NCI-H2081 (cell line): ENCODE measurements around the gene BARHL2.

Source experiments
- DNase-seq, 2 experiments: peaks; one replicate each; lab custom pipeline; 2025; lab: John Stamatoyannopoulos, UW

The BARHL2 gene

DNA sequence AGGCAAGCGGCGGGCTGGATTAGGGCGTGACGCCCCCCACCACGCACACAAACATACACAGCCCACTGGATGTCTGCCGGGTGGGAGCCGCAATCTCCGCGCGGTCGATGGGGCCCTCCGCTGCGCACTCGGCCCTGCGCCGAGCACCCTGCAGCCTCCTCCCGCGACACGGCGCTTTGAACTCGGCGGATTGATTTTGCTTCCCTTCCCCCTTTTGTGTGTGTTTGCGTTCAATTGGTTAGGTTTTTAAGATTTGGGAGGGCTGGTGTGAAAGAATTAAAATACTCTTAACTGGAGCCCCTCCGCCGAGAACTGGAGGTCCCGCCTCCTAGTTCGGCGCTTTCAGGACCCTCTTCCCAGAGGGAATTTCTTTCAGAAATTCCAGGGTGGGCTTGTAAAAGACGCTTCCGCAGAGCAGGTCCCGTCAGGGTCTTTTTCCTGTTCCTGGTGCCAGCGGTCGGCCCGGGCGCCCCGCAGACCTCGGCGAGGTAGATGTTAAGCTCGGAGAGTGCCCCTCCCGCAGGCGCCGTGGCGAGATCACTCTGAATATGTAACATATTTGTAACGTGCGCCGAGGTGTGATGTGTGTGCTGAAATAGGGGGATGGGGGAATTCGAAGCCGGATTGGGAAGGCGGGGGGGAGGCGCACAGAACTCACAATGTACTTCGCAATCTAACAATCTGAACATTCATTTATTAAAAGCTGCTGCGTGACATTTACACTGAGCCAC, 8.0 kb upstream of the BARHL2 start:
- no peak for DNase-seq

GRCh38 chr1:90724361-90724760, 7.3 kb upstream of the BARHL2 start:
- DNase-seq = no peak

DNA sequence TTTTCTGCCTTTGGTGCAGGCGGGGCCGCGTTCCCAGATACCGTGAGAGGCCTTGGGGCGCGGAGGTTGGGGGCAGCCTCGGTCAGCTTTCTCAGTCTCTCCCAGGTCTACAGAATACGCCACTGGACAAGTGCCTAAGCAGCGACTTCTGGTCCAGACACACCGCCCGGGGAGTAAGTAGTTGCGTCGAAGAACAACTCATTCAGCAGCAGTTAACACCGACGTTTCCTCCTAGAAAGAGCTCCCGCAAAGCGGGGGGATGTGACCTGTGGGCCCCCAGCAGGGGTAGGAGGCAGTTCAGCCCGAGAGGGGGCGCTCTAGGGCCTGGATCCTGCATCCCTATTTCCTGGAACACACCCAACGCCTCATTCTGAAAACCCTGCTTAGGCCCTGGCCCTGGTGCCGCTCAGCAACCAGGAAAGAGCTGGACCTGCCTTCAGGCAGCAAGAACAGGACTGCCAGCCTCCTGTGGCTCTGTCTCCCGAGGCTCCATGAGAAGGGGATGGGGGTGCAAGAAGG, 6.5 kb upstream of the BARHL2 start:
- DNase-seq = no peak

DNA sequence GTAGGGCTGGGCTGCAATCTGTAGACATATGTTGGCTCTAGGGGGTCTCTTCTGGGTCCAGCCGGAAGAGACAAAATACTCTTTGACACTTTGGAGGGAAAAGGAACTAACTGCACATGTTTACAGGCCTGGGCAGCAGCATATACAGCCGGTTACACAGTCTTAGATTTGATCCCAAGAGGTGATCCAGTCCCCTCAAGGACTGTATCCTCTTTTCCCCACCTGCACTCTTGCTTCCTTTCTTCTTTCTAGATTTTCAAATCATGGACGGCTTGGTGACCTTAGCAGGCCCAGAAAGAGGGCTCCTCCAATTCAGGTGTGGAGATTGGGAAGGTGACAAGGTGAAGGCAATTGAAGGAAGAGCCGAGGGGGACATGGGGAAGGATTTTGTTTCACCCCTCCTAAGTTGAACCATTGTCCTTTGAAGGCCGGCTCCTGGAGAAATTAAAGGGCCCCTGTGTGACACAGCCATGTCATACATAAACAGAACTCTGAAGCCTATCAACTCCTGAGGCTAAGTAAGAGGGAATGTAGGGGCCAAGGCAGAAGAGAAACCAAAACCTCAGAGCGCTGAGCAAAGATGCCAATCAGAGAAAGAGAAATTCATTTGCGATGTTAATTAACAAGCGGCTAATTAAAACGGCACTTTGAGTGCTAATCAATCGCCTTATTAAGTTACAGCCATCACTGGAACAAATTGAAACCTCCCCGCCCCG, 5.9 kb upstream of the BARHL2 start:
- DNase-seq = no peak

DNA sequence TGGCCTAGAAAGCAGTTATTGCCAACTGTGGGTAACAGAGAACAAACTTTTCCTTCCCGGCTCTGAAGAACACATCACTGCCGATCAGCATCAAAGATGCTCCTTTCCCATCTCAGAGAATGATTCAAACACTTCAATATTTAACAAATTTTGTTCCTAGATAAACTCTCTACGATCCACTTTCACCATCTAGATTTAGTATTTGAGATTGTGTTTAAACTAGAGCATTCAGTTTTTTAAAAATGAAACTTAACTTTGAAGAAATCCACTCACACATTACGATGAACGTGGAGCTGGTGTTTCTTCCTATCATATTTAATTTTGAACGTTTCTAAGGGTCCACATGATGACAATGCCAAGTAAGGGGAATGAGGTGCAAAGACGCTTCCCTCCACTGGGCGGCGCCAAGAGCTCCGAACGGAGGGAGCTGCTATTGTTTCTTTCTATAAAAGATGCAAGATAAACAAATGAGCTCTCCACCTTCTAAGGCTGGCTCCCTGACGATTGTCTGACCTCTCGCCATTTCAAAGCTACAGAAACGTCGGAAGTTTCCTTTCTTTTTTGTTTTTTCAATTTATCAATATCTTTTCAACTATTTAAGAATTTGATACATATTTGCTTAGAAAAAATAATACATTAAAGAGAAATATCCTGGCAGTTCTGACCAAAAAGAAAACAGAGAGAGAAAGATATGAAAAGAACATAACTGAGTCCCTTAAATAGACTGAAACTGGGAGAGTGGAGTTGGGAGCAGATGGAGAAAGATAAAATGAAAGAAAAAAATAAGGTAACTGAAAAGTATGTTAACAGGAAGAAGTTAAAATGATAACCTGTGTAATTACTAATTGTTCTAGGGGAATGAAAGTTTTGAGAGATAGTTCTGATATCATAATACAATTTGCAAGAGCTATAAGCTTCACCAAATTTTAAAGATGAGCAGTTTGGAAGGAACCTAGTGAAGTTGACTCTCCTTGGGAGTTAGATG, 4.4 kb upstream of the BARHL2 start:
- DNase-seq = peak; percentile 77 to 82

GRCh38 chr1:90720145-90720636, 3.1 kb upstream of the BARHL2 start:
- no peak for DNase-seq

- DNase-seq = no peak
Observed at GRCh38 chr1:90719330-90720144, 2.4 kb upstream of the BARHL2 start.

DNA sequence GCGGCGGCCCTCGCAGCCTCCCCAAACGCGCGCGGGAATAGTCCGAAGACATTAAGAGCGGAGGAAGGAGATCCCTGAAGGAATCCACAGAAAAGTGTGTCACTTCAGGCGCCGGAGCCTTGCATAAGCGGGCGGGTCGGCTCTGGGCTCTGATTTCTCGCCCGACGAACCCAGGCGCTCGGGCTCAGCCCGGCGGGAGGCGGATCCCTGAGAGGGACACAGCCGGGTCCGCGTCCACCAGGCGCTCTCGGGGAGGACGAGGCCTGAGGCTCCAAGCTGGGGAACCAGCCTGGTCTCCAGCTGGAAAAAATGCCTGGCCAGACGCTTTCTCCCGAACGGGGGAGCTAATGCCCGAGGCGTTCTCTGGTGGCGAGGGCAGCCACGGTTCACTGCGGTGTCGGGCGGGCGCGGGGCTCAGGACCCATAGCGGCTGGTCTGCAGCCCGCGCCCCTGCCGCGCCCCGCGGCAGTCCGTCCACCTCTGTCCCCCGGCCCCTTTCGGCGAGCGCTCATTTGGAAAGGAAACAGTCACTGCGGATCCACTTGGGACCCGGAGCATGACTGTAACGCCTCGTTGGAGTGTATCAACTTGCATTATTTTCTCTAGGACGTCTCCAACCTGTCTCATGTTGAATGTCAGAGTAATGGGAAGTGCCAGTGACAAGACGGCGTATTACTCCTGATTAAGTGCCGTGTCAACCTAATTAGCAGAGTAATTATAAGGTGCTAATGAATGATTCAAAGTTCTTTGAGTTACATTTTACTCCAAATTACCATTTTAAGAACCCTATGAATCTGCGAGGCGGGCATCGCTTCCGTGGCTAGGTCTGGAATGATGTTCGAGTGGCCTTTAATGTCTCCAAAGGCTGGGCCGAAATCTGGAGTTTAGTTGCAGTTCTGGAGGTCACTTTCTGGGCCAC, 1.6 kb upstream of the BARHL2 start:
- no peak for DNase-seq

- peak; percentile 50 to 66 for DNase-seq
Observed at GRCh38 chr1:90717665-90718410, 736 bp upstream of the BARHL2 start.

DNA sequence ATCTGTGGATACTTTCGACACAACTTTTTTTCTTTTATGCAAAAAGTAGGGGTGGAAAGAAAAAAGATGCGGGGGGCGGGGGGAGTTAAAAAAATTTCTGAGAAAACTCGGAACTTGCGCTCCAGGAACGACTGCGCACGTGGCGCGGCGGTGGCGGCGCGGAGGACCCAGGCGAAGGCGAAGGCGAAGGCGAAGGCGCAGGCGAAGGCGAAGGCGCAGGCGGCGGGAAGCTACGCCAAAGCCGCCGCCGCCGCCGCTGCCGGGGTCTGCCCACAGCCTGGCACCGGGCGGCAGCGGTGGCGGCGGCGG, 208 bp upstream of the BARHL2 start:
- DNase-seq = no peak

GRCh38 chr1:90716243-90716551, 905 bp downstream of the BARHL2 start:
- no peak for DNase-seq

- DNase-seq = no peak
Observed at GRCh38 chr1:90715309-90715708, 1.8 kb downstream of the BARHL2 start.

GRCh38 chr1:90714521-90714951, 2.6 kb downstream of the BARHL2 start:
- no peak for DNase-seq

GRCh38 chr1:90713741-90714509, 3.2 kb downstream of the BARHL2 start:
- DNase-seq = no peak

- no peak for DNase-seq
Observed at GRCh38 chr1:90712915-90713730, 4.0 kb downstream of the BARHL2 start.

- no peak for DNase-seq
Observed at GRCh38 chr1:90712153-90712856, 4.8 kb downstream of the BARHL2 start.

- DNase-seq = no peak
Observed at GRCh38 chr1:90711696-90712095, 5.4 kb downstream of the BARHL2 start.
